Measurements from ENCODE around the gene RNF39. TPM values are rescaled to one million over a fixed set of nuclear protein-coding genes. Genes with fewer than 3 reads are reported as not detected.
A peak's percentile ranks its signal among the peaks of the same experiment; 100 is the strongest.

The RNF39 gene
- total and polyA plus RNA-seq, 2 of the 13 experiments (the other 11 are each of a cell fraction or from before 2014, with no cell fraction given) = 0.13 to 1.8 TPM

GRCh38 chr6:30061092-30061857 lies 14.3 kb downstream of the RNF39 start, which contains the start of gene POLR1H (continued):
- 0 out of 2 replicates have a peak, but pooled peaks have one; percentile 25 for TF ChIP-seq ZNF709 (CRISPR knock-in tag; IDR thresholded peaks at IDR 0.05)
- peak; percentile 33; the same call in 1 of the 2 replicates for TF ChIP-seq GABPA (IDR thresholded peaks at IDR 0.05; ENCODE audit: low read depth, low read length)
- peak; percentile 87 for TF ChIP-seq GABPA (CRISPR knock-in tag; IDR thresholded peaks at IDR 0.05; ENCODE audit: low read depth)
- TF ChIP-seq TBX2 (CRISPR knock-in tag; IDR thresholded peaks at IDR 0.05; ENCODE audit: borderline replicate concordance) = peak; percentile 37; the same call in 1 of the 2 replicates
- no peak for TF ChIP-seq MTA3 (CRISPR knock-in tag; IDR thresholded peaks at IDR 0.05)
- TF ChIP-seq SALL2 (CRISPR knock-in tag; IDR thresholded peaks at IDR 0.05) = peak; percentile 84
- TF ChIP-seq POGZ (CRISPR knock-in tag; IDR thresholded peaks at IDR 0.05) = peak; percentile 87
- peak; percentile 85; the same call in 1 of the 2 replicates for TF ChIP-seq KIAA2018 (CRISPR knock-in tag; IDR thresholded peaks at IDR 0.05; ENCODE audit: borderline replicate concordance)
- peak; percentile 91 for TF ChIP-seq TGIF2 (CRISPR knock-in tag; IDR thresholded peaks at IDR 0.05)
- TF ChIP-seq CEBPZ (IDR thresholded peaks at IDR 0.05; ENCODE audit: low read length) = no peak
- TF ChIP-seq ZNF839 (CRISPR knock-in tag; IDR thresholded peaks at IDR 0.05; ENCODE audit: borderline replicate concordance) = peak; percentile 74; the same call in 1 of the 2 replicates
- no peak for TF ChIP-seq ZNF362 (CRISPR knock-in tag; IDR thresholded peaks at IDR 0.05; ENCODE audit: borderline replicate concordance)
- peak; percentile 97 for TF ChIP-seq ZNF503 (CRISPR knock-in tag; IDR thresholded peaks at IDR 0.05)

Data from HepG2 (cell line).